Ascending aorta (tissue), 2 donors: Measurements from ENCODE around the gene MIA. TPM values are rescaled to one million over a fixed set of nuclear protein-coding genes. Genes with fewer than 3 reads are reported as not detected.

Experiments used
- DNase-seq, 2 donors: peaks; one replicate each; pipeline ENCODE4 v3.0.0-alpha.2; 2019; ENCODE audit warnings: low spot score in 2 of 2
- H3K27ac ChIP-seq, 2 donors: fragments of 200-600 bp; sonication (generic); one replicate each; pipeline ENCODE4 v1.5.1; 2016 to 2017; ENCODE audit warnings: mild to moderate bottlenecking in 1 of 2
- H3K27me3 ChIP-seq: fragments of 200-600 bp; sonication (generic); one replicate; pipeline ENCODE4 v1.5.1; 2017
- H3K36me3 ChIP-seq, 2 donors: fragments of 200-600 bp; sonication (generic); one replicate each; pipeline ENCODE4 v1.5.1; 2016
- H3K4me1 ChIP-seq, 2 donors: fragments of 200-600 bp; sonication (generic); one replicate each; pipeline ENCODE4 v1.5.1; 2016 to 2017; ENCODE audit warnings: mild to moderate bottlenecking in 1 of 2
- H3K4me3 ChIP-seq, 2 donors: fragments of 200-600 bp; sonication (generic); one replicate each; pipeline ENCODE4 v1.5.1; 2016 to 2017; ENCODE audit warnings: mild to moderate bottlenecking in 1 of 2
- H3K9me3 ChIP-seq, 2 donors: fragments of 200-600 bp; sonication (generic); one replicate each; pipeline ENCODE4 v1.5.1; 2016
- intact Hi-C: fragments of 100-400 bp; cut with DNase I; formaldehyde crosslinking; loops from one replicate; pipeline ENCODE4 v1.15.1; 2023
- total RNA-seq: library from RNA; depleted of rRNA; stranded (reverse); fragments of >200 nt; gene quantifications from one replicate; pipeline ENCODE4 v1.1.0, GENCODE V29; 2016
- TF ChIP-seq, protein P1 (sequence below), 3 experiments: fragments of 200-600 bp in 2 of 3; fragments of 450-650 bp in 1 of 3; sonication (generic) in 2 of 3; IDR thresholded peaks; one replicate each; pipeline ENCODE4 v1.5.1; 2016 to 2019; ENCODE audit warnings: antibody characterized with exemption in 3 of 3, mild to moderate bottlenecking in 1 of 3, moderate library complexity in 1 of 3

MIA gene
- total RNA-seq, 1 donor from 2014 or later, result not detected

GRCh38 chr19:40798683-40799557 is 23.6 kb downstream of the MIA start, which contains the start of gene EGLN2:
EGLN2 (plus strand) TSS chr19:40799191; CDS start chr19:40800573, 1,382 bp downstream.
- TF ChIP-seq, protein P1, sequence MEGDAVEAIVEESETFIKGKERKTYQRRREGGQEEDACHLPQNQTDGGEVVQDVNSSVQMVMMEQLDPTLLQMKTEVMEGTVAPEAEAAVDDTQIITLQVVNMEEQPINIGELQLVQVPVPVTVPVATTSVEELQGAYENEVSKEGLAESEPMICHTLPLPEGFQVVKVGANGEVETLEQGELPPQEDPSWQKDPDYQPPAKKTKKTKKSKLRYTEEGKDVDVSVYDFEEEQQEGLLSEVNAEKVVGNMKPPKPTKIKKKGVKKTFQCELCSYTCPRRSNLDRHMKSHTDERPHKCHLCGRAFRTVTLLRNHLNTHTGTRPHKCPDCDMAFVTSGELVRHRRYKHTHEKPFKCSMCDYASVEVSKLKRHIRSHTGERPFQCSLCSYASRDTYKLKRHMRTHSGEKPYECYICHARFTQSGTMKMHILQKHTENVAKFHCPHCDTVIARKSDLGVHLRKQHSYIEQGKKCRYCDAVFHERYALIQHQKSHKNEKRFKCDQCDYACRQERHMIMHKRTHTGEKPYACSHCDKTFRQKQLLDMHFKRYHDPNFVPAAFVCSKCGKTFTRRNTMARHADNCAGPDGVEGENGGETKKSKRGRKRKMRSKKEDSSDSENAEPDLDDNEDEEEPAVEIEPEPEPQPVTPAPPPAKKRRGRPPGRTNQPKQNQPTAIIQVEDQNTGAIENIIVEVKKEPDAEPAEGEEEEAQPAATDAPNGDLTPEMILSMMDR (IDR thresholded peaks at IDR 0.05), result no peak
- intact Hi-C loops, result loop anchor here (1.0 to 10.0 kb wide), 5 partner anchors 21 to 374 kb away; partner anchors contain the start of genes ACTMAP, RAB4B and SERTAD1

GRCh38 chr19:40799558-40800338 is 24.4 kb downstream of the MIA start:
- H3K4me3 ChIP-seq, result peak overlapping the region; percentile 93 to 99
- peaks cover 8 to 12% of the 10 kb centered on the region in 2 donors for H3K36me3 ChIP-seq
- peak overlapping the region; percentile 90 to 95 for H3K27ac ChIP-seq
- TF ChIP-seq, protein P1 (IDR thresholded peaks at IDR 0.05), result no peak
- peaks cover 38 to 52% of the 10 kb centered on the region in 2 donors for H3K4me1 ChIP-seq
- no peaks in the 10 kb centered on the region for H3K9me3 ChIP-seq
- intact Hi-C loops, result loop anchor here (1.0 to 10.0 kb wide), 3 partner anchors 49 to 375 kb away; partner anchors contain the start of genes ACTMAP and SERTAD1
- no peaks in the 10 kb centered on the region for H3K27me3 ChIP-seq
- DNase-seq, result no peak

More at GRCh38 chr19:40798683-40799557, 23.6 kb downstream of the MIA start, which contains the start of gene EGLN2:
- no peaks in the 10 kb centered on the region for H3K9me3 ChIP-seq
- peak within 1 kb of the TSS; percentile 90 to 95 for H3K27ac ChIP-seq
- H3K27me3 ChIP-seq, result no peaks in the 10 kb centered on the region
- H3K36me3 ChIP-seq, result peaks cover 8 to 12% of the 10 kb centered on the region in 2 donors
- peaks cover 29 to 43% of the 10 kb centered on the region in 2 donors for H3K4me1 ChIP-seq
- DNase-seq, result peak; percentile 100
- H3K4me3 ChIP-seq, result peak within 1 kb of the TSS; percentile 93 to 99

GRCh38 chr19:40800339-40800996 is 25.1 kb downstream of the MIA start:
- intact Hi-C loops, result no loop called here
- Histone ChIP-seq H3K9me3 (no peaks in the 10 kb centered on the region), H3K4me1 (peaks cover 40 to 54% of the 10 kb centered on the region in 2 donors), H3K36me3 (peaks cover 8 to 12% of the 10 kb centered on the region in 2 donors), H3K27ac (peak overlapping the region; percentile 90 to 95), H3K27me3 (no peaks in the 10 kb centered on the region), H3K4me3 (peak overlapping the region; percentile 93 to 99)
- no peak for DNase-seq
- TF ChIP-seq, protein P1 (IDR thresholded peaks at IDR 0.05), result no peak

DNA sequence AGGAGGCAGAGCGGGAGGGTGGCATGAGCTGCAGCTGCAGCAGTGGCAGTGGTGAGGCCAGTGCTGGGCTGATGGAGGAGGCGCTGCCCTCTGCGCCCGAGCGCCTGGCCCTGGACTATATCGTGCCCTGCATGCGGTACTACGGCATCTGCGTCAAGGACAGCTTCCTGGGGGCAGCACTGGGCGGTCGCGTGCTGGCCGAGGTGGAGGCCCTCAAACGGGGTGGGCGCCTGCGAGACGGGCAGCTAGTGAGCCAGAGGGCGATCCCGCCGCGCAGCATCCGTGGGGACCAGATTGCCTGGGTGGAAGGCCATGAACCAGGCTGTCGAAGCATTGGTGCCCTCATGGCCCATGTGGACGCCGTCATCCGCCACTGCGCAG is 25.7 kb downstream of the MIA start:
- H3K27me3 ChIP-seq, result no peaks in the 10 kb centered on the region
- no peak for DNase-seq
- H3K27ac ChIP-seq, result peak overlapping the region; percentile 77 to 90
- H3K36me3 ChIP-seq, result peaks cover 8 to 14% of the 10 kb centered on the region in 2 donors
- no peaks in the 10 kb centered on the region for H3K9me3 ChIP-seq
- TF ChIP-seq, protein P1 (IDR thresholded peaks at IDR 0.05), result no peak
- intact Hi-C loops, result no loop called here
- peaks cover 40 to 56% of the 10 kb centered on the region in 2 donors for H3K4me1 ChIP-seq
- H3K4me3 ChIP-seq, result peak overlapping the region; percentile 93 to 99
